HG02610 (cell line): ENCODE results near the gene MAP2K5.

Experiments
- ATAC-seq: cut with Tn5 transposase; IDR thresholded peaks from one replicate; pipeline ENCODE4 v1.9.1; 2021; ENCODE audit warnings: mild to moderate bottlenecking, moderate library complexity; ENCODE audit not compliant: unreplicated experiment

Gene MAP2K5

DNA sequence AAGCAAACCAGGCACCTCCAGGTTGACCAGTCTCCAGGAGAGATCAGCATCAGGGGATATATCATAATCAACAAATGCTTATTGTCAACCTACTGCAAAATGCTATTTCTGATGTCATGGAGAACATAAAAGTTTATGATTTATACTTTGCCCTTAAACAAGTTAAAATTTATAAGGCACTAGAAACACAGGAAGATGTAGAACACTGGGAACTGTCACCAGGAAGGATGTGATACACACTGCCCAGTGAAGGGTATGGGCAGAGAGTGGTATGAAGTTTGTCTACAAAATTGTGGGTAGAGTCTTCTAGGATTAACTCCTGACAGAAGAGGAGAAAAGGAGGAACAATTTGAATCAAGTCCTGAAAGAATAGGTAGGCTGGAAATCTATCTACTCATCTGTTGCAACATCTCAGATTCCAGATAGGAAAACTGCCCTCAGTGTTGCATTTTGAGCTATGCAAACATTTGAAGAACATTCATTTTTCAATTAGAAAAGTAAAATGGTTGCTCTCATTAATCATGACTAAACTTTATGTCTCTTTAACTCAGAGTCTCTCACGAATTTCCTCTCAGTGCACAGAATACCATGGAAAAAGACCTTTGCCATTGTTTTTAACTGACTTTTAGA, 176.9 kb downstream of the MAP2K5 start:
- ATAC-seq, result no peak

DNA sequence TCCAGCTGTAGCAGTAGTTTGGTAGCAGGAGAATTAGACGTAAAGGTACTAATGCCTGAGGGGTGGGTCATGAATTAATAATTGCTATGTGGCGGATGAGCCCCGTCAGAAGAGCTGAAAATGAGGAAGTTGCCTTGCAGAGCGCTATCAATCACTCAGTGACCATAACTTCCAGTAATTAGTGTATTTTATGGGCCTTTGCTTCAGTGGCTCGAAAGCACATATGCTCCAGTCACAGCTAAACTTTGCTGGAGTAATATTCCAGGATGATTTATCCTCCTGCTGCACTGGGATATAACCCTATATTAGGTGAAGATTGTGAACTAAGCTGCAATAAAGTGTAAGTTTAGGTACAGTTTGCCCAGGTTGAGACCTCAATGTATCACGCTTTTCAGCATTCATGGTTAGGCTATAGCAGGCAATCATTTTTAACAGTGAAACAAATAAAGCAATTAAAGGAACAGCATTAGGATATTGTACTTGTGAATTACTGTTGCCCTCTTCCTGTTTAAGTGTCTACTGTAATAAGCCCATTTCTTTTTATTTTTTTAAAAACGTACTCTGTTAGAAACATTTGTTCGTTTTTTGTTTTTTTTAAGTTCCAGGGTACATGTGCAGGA, 178.2 kb downstream of the MAP2K5 start:
- ATAC-seq, result peak; percentile 57

DNA sequence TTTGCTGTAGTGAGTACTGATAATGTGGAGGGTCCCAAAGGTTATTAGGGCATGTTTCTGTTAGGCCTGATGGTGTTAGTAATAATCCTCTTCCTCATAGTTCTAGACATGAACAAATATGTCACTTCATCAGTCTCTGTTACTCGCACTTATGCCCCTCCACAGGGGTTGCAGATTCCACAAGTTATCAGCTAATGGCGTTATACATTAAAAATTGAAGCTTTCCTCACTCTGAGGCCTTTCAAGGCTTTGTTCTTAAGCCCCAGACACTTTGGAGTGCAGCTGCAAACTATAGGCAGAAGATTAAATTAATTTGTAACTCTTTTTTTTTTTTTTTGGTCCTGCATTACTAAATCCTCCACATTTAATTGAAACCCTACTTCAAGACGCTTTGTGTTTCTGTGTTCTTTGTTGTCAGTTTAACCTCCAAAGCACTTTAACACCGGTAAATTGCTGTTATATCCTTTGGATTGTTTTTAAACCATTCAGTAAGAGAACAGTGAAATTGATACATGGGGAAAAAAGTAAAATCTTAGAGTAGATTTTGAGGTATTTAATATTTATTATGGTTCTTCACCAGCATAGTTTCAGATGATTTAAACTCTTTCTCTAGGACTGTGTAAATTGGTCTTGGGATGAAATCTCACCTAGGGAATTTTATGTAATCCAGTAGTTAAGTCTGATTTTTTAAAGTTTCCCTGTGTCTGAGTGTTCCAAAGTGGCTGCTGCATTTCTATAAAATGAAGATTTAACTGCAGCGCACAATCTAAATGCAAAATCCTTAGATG, 179.7 kb downstream of the MAP2K5 start:
- no peak for ATAC-seq

GRCh38 chr15:67723294-67724024, 181.0 kb downstream of the MAP2K5 start:
- no peak for ATAC-seq

GRCh38 chr15:67724691-67725375, 182.3 kb downstream of the MAP2K5 start:
- no peak for ATAC-seq

DNA sequence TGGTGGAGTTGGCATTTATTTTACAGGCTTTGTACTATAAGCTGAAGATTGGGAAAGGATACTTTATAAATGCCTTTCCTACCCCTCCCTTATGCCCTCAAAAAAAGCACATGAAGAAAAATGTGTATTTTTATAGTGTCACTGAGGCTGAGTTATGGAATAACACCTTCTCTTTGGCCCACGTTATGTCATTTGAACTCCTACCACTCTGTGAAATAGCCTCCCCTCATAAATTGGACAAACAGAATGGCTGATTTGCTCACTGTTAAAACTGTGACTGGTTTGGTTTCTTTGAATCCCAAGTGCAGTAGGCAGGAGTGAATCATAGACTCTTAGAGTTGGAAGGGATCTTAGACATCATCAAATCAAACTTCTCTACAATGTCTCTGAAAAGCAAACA, 187.6 kb downstream of the MAP2K5 start:
- ATAC-seq, result no peak

DNA sequence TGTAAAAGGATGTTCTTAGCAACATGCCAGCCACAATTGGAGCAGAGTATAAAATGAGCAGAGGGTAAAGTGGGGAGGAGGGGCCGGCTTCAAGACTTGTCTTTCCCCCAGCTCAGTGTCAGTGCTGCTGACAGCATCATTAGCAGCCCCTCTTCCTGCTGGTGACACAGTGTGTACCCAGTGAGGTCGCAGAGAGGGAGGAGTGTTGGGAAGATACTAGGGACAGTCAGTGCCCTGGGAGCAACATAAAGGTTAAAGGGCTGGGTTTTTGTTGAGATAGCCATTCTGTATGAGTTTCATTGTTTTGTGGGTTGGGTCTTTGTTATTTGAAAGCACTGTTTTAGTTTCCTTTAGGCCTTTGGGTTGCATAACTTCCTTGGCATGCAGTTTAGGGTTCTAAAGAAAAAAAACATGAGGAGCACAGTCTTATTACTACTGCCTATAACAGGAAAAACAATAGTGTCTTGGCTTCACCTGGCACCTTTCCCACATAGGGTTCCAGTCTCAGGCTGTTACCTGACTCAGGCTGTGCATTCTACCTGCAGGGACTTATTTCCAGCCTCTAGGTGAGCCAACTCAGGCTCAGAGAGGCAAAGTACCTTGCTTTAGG, 188.7 kb downstream of the MAP2K5 start:
- ATAC-seq, result no peak

DNA sequence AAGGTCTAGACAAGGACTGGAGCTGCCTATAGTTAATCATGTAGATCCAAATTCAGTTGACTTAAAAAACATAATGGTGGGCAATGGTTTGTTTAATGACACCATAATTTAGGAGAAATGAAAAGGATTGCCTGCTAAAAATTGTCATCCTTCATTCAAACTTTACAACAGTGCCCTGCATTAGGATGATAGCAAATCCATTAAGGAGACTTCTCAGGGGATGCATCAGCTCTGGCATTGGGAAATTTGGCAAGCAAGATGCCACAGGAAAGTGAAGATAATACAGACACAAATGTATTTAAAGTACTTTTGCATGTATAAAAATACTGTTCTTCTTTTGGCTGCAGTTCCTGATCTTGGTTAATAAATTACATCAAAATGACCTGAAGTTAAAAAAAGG, 189.7 kb downstream of the MAP2K5 start:
- ATAC-seq, result no peak

DNA sequence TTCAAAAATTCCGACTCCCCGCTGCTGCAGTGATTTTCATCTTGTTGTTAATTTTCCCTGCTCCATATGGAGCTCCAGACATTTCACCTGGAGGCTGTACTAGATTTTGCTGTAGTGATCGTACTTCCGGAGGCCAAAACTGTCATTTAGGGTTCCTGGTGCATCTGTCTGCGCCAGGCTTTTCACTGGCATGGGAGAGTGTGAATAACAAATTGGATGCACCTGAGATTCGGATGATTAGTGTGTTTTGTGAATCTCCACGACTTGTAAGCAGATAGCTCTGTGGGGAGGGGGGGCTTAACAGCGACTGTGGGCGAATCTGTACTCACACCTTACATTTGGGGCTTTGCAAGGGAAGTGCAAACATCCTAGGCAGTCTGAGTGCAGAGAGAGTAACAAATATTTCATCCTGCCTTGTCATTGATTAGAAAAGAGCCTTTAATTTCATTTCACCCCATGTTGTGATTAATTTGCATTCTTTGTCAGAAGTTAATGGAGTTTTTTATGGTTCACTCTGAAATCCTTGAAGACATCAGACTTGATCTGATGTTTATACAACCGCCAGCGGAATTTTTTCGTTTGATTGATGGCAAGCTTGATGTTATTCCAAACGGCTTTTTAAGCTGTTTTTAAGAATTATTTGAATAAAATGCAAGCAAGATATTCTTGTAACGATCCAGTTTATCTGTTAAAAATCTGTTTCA, 190.3 kb downstream of the MAP2K5 start:
- ATAC-seq, result no peak

- peak; percentile 41 for ATAC-seq
These were observed 193.4 kb downstream of the MAP2K5 start for GRCh38 chr15:67735896-67736295.

DNA sequence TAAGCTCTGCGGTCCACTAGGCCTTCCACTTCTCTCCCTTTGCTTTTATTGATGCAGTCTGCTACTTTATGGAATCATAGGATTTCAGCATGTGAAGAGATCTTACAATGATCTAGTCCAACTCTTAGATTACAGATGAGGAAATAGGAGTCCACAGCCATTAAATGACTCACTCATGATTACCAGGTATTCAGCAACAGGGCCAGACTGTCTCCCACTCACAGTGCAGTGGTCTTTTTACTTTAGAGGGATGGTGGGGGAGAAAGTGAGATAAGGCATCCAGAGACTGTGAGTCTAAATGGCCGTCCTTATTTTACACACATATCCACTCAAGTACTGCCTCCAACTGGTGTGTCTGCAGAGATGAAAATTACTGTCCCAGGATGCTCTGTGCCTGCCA, 194.3 kb downstream of the MAP2K5 start:
- ATAC-seq, result no peak

DNA sequence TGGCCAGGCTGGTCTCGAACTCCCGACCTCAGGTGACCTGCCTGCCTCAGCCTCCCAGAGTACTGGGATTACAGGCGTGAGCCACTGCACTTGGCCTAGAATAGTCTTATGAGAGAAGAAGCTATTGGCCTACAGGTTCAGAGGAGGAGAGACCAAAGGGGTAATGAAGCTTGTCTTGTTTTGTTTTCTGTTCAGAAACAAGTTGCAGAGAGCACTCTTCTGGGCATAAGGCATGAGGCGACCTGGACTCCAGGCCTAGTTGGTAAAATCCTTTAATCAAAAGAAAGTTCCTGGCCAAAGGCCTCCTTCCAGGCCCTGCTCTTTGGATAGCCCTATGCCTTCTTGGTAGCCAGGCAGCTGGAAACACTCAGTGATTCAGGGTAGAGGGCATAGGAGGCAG, 195.6 kb downstream of the MAP2K5 start:
- no peak for ATAC-seq

- ATAC-seq, result no peak
These were observed 197.9 kb downstream of the MAP2K5 start for GRCh38 chr15:67740405-67740804.

DNA sequence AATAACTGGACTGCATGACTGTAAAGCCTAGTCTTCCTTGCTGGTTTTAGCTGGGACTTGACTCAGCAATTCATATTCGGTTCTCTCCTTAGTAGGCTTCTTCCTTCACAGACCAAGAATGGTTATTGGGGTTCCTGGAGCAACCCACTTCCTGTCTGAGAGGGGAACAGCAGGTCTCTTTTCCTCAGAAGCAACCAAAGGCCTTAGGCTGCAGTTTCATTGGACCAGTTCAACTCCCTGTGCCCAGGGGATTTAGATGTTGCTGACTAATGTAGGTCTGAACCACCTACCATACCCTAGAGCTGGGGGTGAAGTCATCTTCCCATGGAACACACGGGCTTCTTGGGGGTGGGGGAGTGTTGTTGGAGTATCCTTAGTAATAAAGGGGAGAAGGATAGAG, 198.8 kb downstream of the MAP2K5 start:
- no peak for ATAC-seq

GRCh38 chr15:67743558-67743957, 201.1 kb downstream of the MAP2K5 start:
- no peak for ATAC-seq

DNA sequence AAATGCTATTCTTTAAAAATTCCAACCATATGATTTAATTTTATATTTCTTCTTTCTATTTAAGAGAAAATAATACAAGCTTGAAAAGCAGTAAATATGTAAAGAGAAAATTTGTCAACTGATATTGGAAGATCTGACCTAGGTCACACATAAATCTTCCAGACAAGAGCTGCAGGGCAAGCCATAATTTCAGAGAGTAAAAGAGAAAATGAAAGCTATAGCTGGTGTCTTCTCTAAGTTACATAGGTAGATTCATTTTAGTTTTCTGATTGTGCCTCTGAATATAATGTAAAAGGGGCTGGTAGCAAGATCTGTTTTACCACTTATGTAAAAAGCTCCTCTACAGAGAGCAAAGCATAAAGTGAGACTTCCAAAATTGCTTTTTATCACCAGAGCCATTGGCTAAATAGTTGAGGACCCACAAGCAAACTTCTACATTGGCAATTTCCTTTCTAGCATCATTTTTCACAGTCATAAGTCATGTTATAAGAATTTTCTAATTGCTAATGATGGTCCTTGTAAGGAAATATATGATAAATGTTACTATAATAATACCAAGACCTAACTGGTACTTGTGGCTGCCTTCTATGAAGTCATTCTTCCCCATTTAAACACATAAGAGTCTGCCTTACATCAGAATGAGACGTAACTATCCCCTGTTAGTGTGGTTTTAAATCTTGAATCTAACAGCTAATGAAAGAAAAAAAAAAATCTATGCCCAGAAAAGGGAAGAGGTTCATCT, 202.0 kb downstream of the MAP2K5 start:
- no peak for ATAC-seq

GRCh38 chr15:67745073-67746006, 202.8 kb downstream of the MAP2K5 start:
- ATAC-seq, result no peak

- ATAC-seq, result no peak
These were observed 203.5 kb downstream of the MAP2K5 start for GRCh38 chr15:67746022-67746421.
